GM12878 (cell line): ENCODE data around the gene FOXO3. TPM values are rescaled to one million over a fixed set of nuclear protein-coding genes. Genes with fewer than 3 reads are reported as not detected.

ENCODE experiments used
- ATAC-seq: fragments of 200-7000 bp; cut with Tn5 transposase; 3 replicates; pipeline ENCODE4 v1.9.1; 2020; ENCODE audit warnings: mild to moderate bottlenecking, moderate library complexity
- BruUV-seq: library from RNA; stranded (reverse); fragments of 400-500 nt; replicated peaks from 2 replicates; lab custom pipeline; 2021; lab: Mats Ljungman, UMichigan
- CTCF ChIA-PET: fragments of 300-600 bp; sonication (Branson Sonifier 250); formaldehyde crosslinking; extraction: SDS; loops from one replicate; lab custom pipeline; 2021; ENCODE audit warnings: inconsistent platforms; lab: Yijun Ruan, JAX
- POLR2A ChIA-PET: fragments of 350-600 bp; formaldehyde crosslinking; extraction: SDS; loops from one replicate; lab custom pipeline; 2021; ENCODE audit warnings: inconsistent platforms; lab: Charles Lee
- RAD21 ChIA-PET: fragments of 300-600 bp; sonication (Branson Sonifier 250); formaldehyde crosslinking; loops from one replicate; lab custom pipeline; 2023; ENCODE audit warnings: antibody characterized with exemption; ENCODE audit not compliant: unreplicated experiment; lab: Charles Lee
- SMC1A ChIA-PET: fragments of 300-600 bp; sonication (Branson Sonifier 250); formaldehyde crosslinking; loops from one replicate; lab custom pipeline; 2023; ENCODE audit not compliant: unreplicated experiment, uncharacterized antibody; lab: Charles Lee
- DNase-seq: peaks from one replicate; pipeline ENCODE4 v3.0.0-alpha.2; 2011; ENCODE audit warnings: low read depth, low spot score
- FAIRE-seq: peaks from 3 replicates; lab custom pipeline; 2011; peaks lifted over from hg19 to GRCh38; lab: Jason Lieb, UNC
- H2AFZ ChIP-seq: 2 replicates; pipeline ENCODE4 v1.6.0; 2011; ENCODE audit warnings: low read depth, low read length, control low read depth; ENCODE audit not compliant: control insufficient read depth
- H3K27ac ChIP-seq: 2 replicates; pipeline ENCODE4 v1.5.1; 2011; ENCODE audit warnings: control low read depth; ENCODE audit not compliant: control insufficient read depth, insufficient read depth
- H3K27me3 ChIP-seq, 2 experiments: replicated peaks in 1 of 2; 2 replicates each; pipeline versions ENCODE4 v1.6.0 to v1.6.1; 2011; ENCODE audit warnings: low read length in 1 of 2; ENCODE audit not compliant: control insufficient read depth in 2 of 2, insufficient read depth in 2 of 2
- H3K36me3 ChIP-seq, 2 experiments: 2 replicates each; pipeline ENCODE4 v1.5.1; 2011; ENCODE audit warnings: low read length in 1 of 2; ENCODE audit not compliant: control insufficient read depth in 2 of 2, insufficient read depth in 2 of 2
- H3K4me1 ChIP-seq: 2 replicates; pipeline ENCODE4 v1.6.1; 2011; ENCODE audit warnings: mild to moderate bottlenecking, low read length, moderate library complexity, mixed read lengths; ENCODE audit not compliant: control insufficient read depth, insufficient read depth
- H3K4me2 ChIP-seq: 2 replicates; pipeline ENCODE4 v1.6.0; 2011; ENCODE audit warnings: control low read depth; ENCODE audit not compliant: control insufficient read depth, insufficient read depth
- H3K4me3 ChIP-seq: fragments of 200-600 bp; sonication (generic); 2 replicates; pipeline ENCODE4 v1.5.1; 2016
- H3K79me2 ChIP-seq: 2 replicates; pipeline ENCODE4 v1.6.0; 2011; ENCODE audit warnings: low read length; ENCODE audit not compliant: control insufficient read depth, insufficient read depth
- H3K9ac ChIP-seq: 2 replicates; pipeline ENCODE4 v1.8.0; 2011; ENCODE audit warnings: low read length, control low read depth, mixed read lengths; ENCODE audit not compliant: control insufficient read depth, insufficient read depth
- H3K9me3 ChIP-seq: replicated peaks from 3 replicates; pipeline ENCODE4 v1.5.1; 2011; ENCODE audit warnings: mild to moderate bottlenecking, low read length; ENCODE audit not compliant: control insufficient read depth, insufficient read depth
- H4K20me1 ChIP-seq: 2 replicates; pipeline ENCODE4 v1.6.0; 2011; ENCODE audit not compliant: control insufficient read depth, insufficient read depth
- BHLHE40 ChIP-seq, 2 experiments: fragments of 450-650 bp in 1 of 2; IDR thresholded peaks; 2 replicates each; pipeline ENCODE4 v1.6.1; 2011 to 2017; ENCODE audit warnings: low read depth in 2 of 2, borderline replicate concordance in 1 of 2, improper control_type of control experiment in 1 of 2, low read length in 1 of 2, mild to moderate bottlenecking in 1 of 2
- CBX3 ChIP-seq: fragments of 200-600 bp; sonication (generic); IDR thresholded peaks from 2 replicates; pipeline ENCODE4 v1.6.1; 2016; ENCODE audit warnings: low read depth, borderline replicate concordance
- ESRRA ChIP-seq: IDR thresholded peaks from 2 replicates; pipeline ENCODE4 v1.6.1; 2012; ENCODE audit warnings: mild to moderate bottlenecking, low read length, improper control_type of control experiment
- MTA2 ChIP-seq: fragments of 450-650 bp; IDR thresholded peaks from 2 replicates; pipeline ENCODE4 v1.6.1; 2016; ENCODE audit warnings: low read depth, mild to moderate bottlenecking, moderate library complexity
- POLR2A ChIP-seq: IDR thresholded peaks from 2 replicates; pipeline ENCODE4 v1.6.1; 2011; ENCODE audit warnings: low read depth, mild to moderate bottlenecking, low read length
- RB1 ChIP-seq: fragments of 450-650 bp; formaldehyde crosslinking; IDR thresholded peaks from 2 replicates; pipeline ENCODE4 v1.6.1; 2017; ENCODE audit warnings: mild to moderate bottlenecking, borderline replicate concordance
- RCOR1 ChIP-seq: conservative IDR thresholded peaks from 2 replicates; pipeline ENCODE4 v1.6.1; 2012; ENCODE audit warnings: low read depth, low read length, improper control_type of control experiment
- RFX5 ChIP-seq: IDR thresholded peaks from 2 replicates; pipeline ENCODE4 v1.6.1; 2011; ENCODE audit warnings: low read depth, low read length, improper control_type of control experiment
- SMAD5 ChIP-seq: IDR thresholded peaks from 2 replicates; pipeline ENCODE4 v1.6.1; 2016; ENCODE audit warnings: antibody characterized with exemption, low read depth
- SP1 ChIP-seq: IDR thresholded peaks from one replicate; pipeline ENCODE4 v1.6.1; 2011; ENCODE audit warnings: low read depth, low read length
- SPI1 ChIP-seq: IDR thresholded peaks from 2 replicates; pipeline ENCODE4 v1.6.1; 2011; ENCODE audit warnings: low read depth, mild to moderate bottlenecking, low read length, moderate library complexity, borderline replicate concordance; ENCODE audit not compliant: insufficient read depth
- STAT3 ChIP-seq: IDR thresholded peaks from 2 replicates; pipeline ENCODE4 v1.6.1; 2011; ENCODE audit warnings: low read depth, low read length, improper control_type of control experiment
- USF2 ChIP-seq: IDR thresholded peaks from 2 replicates; pipeline ENCODE4 v1.6.1; 2011; ENCODE audit warnings: low read depth, low read length, improper control_type of control experiment, borderline replicate concordance
- YBX1 ChIP-seq: fragments of 450-650 bp; IDR thresholded peaks from 2 replicates; pipeline ENCODE4 v1.6.1; 2016; ENCODE audit warnings: antibody characterized with exemption
- ZNF217 ChIP-seq: fragments of 450-650 bp; IDR thresholded peaks from 2 replicates; pipeline ENCODE4 v1.6.1; 2017; ENCODE audit warnings: antibody characterized with exemption, mild to moderate bottlenecking
- ZNF592 ChIP-seq: fragments of 450-650 bp; IDR thresholded peaks from 2 replicates; pipeline ENCODE4 v1.6.1; 2017; ENCODE audit warnings: mild to moderate bottlenecking, moderate library complexity
- WGBS: methylation state at CpG from one replicate; pipeline ENCODE4 v1.1.6; 2016; ENCODE audit warnings: low lambda C conversion rate; ENCODE audit not compliant: insufficient replicate concordance, insufficient coverage; ENCODE audit errors: missing lambda C conversion rate; 5-methylcytosine and 5-hydroxymethylcytosine counted together
- in situ Hi-C: fragments of 300-500 bp; cut with MboI; formaldehyde crosslinking; loops from 9 replicates; pipeline ENCODE4 v1.14.3; 2018; ENCODE audit warnings: mixed read lengths
- intact Hi-C: fragments of 100-400 bp; cut with micrococcal nuclease; formaldehyde crosslinking; loops from one replicate; pipeline ENCODE4 v1.14.2; 2022; ENCODE audit not compliant: unreplicated experiment
- polyA plus RNA-seq, 11 experiments: library from polyadenylated mRNA; depleted of rRNA in 4 of 11; unstranded in 6 of 11; stranded (reverse) in 5 of 11; fragments of >200 nt; fragmentation: Nextera tagmentation in 4 of 11; fragmentation: Illumina TruSeq in 1 of 11; extraction: Ambion mirVana in 4 of 11; extraction: Trizol in 1 of 11; gene quantifications; 1 replicate in 1 of 11; 2 replicates in 10 of 11; pipeline versions ENCODE4 v1.2.1 to v1.2.3, GENCODE V29; 2011 to 2016; ENCODE audit warnings: inconsistent platforms in 2 of 11, missing spikeins in 2 of 11, low read depth in 1 of 11
- total RNA-seq, 4 experiments: library from RNA; depleted of rRNA in 3 of 4; stranded (reverse); fragments of >200 nt in 3 of 4; fragmentation: Illumina TruSeq in 1 of 4; extraction: Trizol in 1 of 4; gene quantifications; 2 replicates each; pipeline versions ENCODE4 v1.2.1 to v1.2.3, GENCODE V29; 2013 to 2021

FOXO3 gene
- total and polyA plus RNA-seq, 10 of the 15 experiments (the other 5 are each of a cell fraction or from before 2014, with no cell fraction given) = 0.82 to 4.5 (median 1.7) TPM

GRCh38 chr6:108673153-108673552, 112.4 kb downstream of the FOXO3 start:
- no peak overlapping the region for H3K27ac ChIP-seq
- DNase-seq (no peak), FAIRE-seq (no peak)
- in situ Hi-C loops = no loop called here
- H3K4me2 ChIP-seq = no peak overlapping the region
- BruUV-seq = no TSS peak
- WGBS = 69% methylated on average over 6 of the region's 6 CpGs
- H3K9me3 ChIP-seq = no peaks in the 10 kb centered on the region
- RAD21 ChIA-PET = no interaction called here
- SMC1A ChIA-PET = no interaction called here
- POLR2A ChIA-PET = no interaction called here
- TF ChIP-seq SPI1 (peak; percentile 23; the same call in 1 of the 2 replicates), BHLHE40 (IDR thresholded peaks at IDR 0.05; ENCODE audit: borderline replicate concordance in 1 of 2, low read depth in 2 of 2, low read length in 1 of 2) (no peak), RFX5 (no peak), POLR2A (no peak)
- TF ChIP-seq, all 136 proteins: peak for 1
- H3K4me3 ChIP-seq = no peak overlapping the region
- CTCF ChIA-PET = no interaction called here
- peak; percentile 27; the same call in 1 of the 3 replicates for ATAC-seq
- peaks cover 1% of the 10 kb centered on the region for H3K79me2 ChIP-seq
- intact Hi-C loops = no loop called here
- no peaks in the 10 kb centered on the region for H3K27me3 ChIP-seq
- no peak overlapping the region for H3K9ac ChIP-seq
- H3K36me3 ChIP-seq = no peaks in the 10 kb centered on the region; a peak in 1 of 4 replicates
- no peaks in the 10 kb centered on the region for H4K20me1 ChIP-seq
- no peak overlapping the region for H2AFZ ChIP-seq
- H3K4me1 ChIP-seq = peaks cover 13% of the 10 kb centered on the region

- H3K9ac ChIP-seq = no peak overlapping the region
- no peak for DNase-seq
- BruUV-seq = no TSS peak
- RAD21 ChIA-PET = no interaction called here
- SMC1A ChIA-PET = no interaction called here
- H4K20me1 ChIP-seq = no peaks in the 10 kb centered on the region
- no peaks in the 10 kb centered on the region for H3K9me3 ChIP-seq
- no peak overlapping the region for H2AFZ ChIP-seq
- intact Hi-C loops (no loop called here), in situ Hi-C loops (no loop called here)
- peaks cover 13% of the 10 kb centered on the region for H3K4me1 ChIP-seq
- 93% methylated on average over 2 of the region's 2 CpGs for WGBS
- H3K4me2 ChIP-seq = no peak overlapping the region
- no peak overlapping the region for H3K27ac ChIP-seq
- H3K36me3 ChIP-seq = no peaks in the 10 kb centered on the region; a peak in 1 of 4 replicates
- peaks cover 1% of the 10 kb centered on the region for H3K79me2 ChIP-seq
- H3K4me3 ChIP-seq = no peak overlapping the region
- no peak for ATAC-seq
- H3K27me3 ChIP-seq = no peaks in the 10 kb centered on the region
- CTCF ChIA-PET = no interaction called here
- FAIRE-seq = no peak
- POLR2A ChIA-PET = no interaction called here
- no peak for TF ChIP-seq YBX1
- TF ChIP-seq RB1 = no peak
- TF ChIP-seq SMAD5 = no peak
- no peak for TF ChIP-seq RCOR1
- no peak for TF ChIP-seq USF2
- TF ChIP-seq ZNF592 = no peak
- no peak for TF ChIP-seq ESRRA
- no peak for TF ChIP-seq CBX3
- no peak for TF ChIP-seq SP1
- TF ChIP-seq STAT3 = no peak
- no peak for TF ChIP-seq ZNF217
- no peak for TF ChIP-seq MTA2
Measured at GRCh38 chr6:108673602-108674001, 112.9 kb downstream of the FOXO3 start.
